ENCODE results near the gene PLXNA4.

PLXNA4 gene

DNA sequence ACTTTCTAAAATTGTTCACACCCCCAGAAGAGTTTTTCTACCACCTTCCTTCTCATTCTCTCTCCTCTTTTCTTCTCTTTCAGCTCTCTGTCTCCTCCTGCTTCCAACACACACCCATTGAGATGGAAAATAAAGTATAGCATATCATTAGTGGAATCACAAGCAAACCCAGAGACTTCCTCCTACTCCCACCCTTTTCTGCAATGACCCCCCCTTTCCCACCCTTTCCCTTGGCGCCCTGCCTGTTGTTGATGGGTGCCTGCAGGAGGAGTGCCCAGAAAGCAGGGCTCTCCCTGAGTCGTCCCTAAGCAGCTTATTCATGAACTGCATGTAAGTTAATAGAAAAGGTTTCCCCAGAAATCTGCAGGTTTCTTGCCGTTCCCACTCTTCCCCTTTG, 300.0 kb downstream of the PLXNA4 start:
- no peak for TF ChIP-seq ZNF274 (IDR thresholded peaks at IDR 0.05; ENCODE audit: low read length)
- TF ChIP-seq ZNF274 (tag by site-specific recombination; IDR thresholded peaks at IDR 0.05; ENCODE audit: borderline replicate concordance): no peak
- no peak for TF ChIP-seq ZNF510 (tag by site-specific recombination; IDR thresholded peaks at IDR 0.05; ENCODE audit: insufficient replicate concordance)
- TF ChIP-seq BCL6B (tag by site-specific recombination; IDR thresholded peaks at IDR 0.05): no peak
- TF ChIP-seq IKZF3 (tag by site-specific recombination; IDR thresholded peaks at IDR 0.05): no peak
- no peak for TF ChIP-seq ZBTB7A (tag by site-specific recombination; IDR thresholded peaks at IDR 0.05; ENCODE audit: low read depth)
- TF ChIP-seq KLF1 (tag by site-specific recombination; IDR thresholded peaks at IDR 0.05): 0 out of 2 replicates have a peak, but pooled peaks have one; percentile 26
- TF ChIP-seq, protein P1, sequence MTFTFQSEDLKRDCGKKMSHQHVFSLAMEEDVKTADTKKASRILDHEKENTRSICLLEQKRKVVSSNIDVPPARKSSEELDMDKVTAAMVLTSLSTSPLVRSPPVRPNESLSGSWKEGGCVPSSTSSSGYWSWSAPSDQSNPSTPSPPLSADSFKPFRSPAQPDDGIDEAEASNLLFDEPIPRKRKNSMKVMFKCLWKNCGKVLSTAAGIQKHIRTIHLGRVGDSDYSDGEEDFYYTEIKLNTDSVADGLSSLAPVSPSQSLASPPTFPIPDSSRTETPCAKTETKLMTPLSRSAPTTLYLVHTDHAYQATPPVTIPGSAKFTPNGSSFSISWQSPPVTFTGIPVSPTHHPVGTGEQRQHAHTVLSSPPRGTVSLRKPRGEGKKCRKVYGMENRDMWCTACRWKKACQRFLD (tag by site-specific recombination; IDR thresholded peaks at IDR 0.05): no peak
- no peak for TF ChIP-seq ZNF707 (tag by site-specific recombination; IDR thresholded peaks at IDR 0.05)
- no peak for TF ChIP-seq ZBTB8A (tag by site-specific recombination; IDR thresholded peaks at IDR 0.05)
- no peak for TF ChIP-seq ZNF610 (tag by site-specific recombination; IDR thresholded peaks at IDR 0.05; ENCODE audit: borderline replicate concordance)
- no peak for TF ChIP-seq ZNF837 (tag by site-specific recombination; IDR thresholded peaks at IDR 0.05)
- TF ChIP-seq ZNF670 (tag by site-specific recombination; IDR thresholded peaks at IDR 0.05; ENCODE audit: low read depth): no peak
- TF ChIP-seq BCL11A (tag by site-specific recombination; IDR thresholded peaks at IDR 0.05; ENCODE audit: low read depth): no peak
- peak; percentile 64; the same call in 1 of the 2 replicates for TF ChIP-seq KLF17 (tag by site-specific recombination; IDR thresholded peaks at IDR 0.05)
- peak; percentile 35 for TF ChIP-seq ZNF398 (tag by site-specific recombination; IDR thresholded peaks at IDR 0.05)
- TF ChIP-seq GFI1B (tag by site-specific recombination; IDR thresholded peaks at IDR 0.05): no peak
- CTCF ChIA-PET: no interaction called here
- peaks cover 10% of the 10 kb centered on the region; the same call in 1 of the 2 replicates for H3K4me1 ChIP-seq (ENCODE audit: control insufficient read depth, insufficient read depth, low read length)
- H3K4me3 ChIP-seq (ENCODE audit: low read depth, low read length): no peak overlapping the region
- H3K9me3 ChIP-seq (ENCODE audit: control insufficient read depth, insufficient read depth, low read depth, low read length): no peaks in the 10 kb centered on the region
- POLR2A ChIA-PET: interaction anchor here (0.5 kb wide), 1 partner anchor 221 kb away, joined by 3 read pairs; no protein-coding TSS in a partner anchor
- no peaks in the 10 kb centered on the region for H3K36me3 ChIP-seq (ENCODE audit: control insufficient read depth in 2 of 2, insufficient read depth in 1 of 2, low read length in 2 of 2)
- no peak overlapping the region for H3K27ac ChIP-seq (ENCODE audit: extremely low read depth, low read depth, low read length)

DNA sequence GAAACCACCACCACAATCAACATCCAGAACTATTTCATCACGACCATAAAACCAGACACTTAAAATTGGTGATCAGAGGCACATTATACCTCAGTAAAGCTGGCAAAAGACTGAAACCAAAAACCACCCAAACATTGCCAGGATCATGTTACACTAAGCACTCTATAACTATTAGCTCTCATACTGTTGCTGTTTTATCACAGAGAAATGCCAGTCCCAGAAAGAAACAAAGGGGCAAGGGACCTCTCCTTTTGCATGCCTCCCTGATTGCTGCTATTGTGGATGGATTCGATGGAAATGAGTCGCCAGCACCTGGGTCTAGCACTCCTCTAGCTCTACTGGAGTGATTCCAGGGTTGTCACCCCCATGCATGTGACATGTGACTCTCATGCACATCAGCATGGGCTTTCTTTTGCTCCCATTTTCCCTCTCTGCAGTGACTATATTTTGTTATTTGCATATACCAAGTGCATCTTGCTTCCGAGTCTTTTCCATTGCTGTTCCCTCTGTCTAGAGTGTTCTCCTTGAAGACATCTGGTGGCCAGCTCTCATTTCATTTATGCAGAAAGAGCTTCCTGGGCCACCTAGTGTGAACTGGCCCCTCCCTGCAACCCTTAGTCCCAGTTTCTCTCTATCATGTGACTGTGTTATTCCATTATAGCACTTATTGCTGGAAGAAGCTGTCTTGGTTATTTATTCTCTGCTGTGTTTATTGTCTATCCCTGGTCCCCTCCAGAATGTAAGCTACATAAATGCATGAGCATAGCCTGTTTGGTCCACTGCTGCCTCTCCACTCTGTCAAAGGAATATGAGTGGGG, 300.6 kb downstream of the PLXNA4 start:
- ChIA-PET POLR2A (interaction anchor here (0.5 kb wide), 1 partner anchor 221 kb away, joined by 3 read pairs; no protein-coding TSS in a partner anchor), CTCF (interaction anchor here (0.7 kb wide), 2 partner anchors 77 to 301 kb away, joined by 3 read pairs; no protein-coding TSS in a partner anchor)
- Histone ChIP-seq H3K27ac (ENCODE audit: extremely low read depth, low read depth, low read length) (no peak overlapping the region), H3K4me1 (ENCODE audit: control insufficient read depth, insufficient read depth, low read length) (peaks cover 10% of the 10 kb centered on the region; the same call in 1 of the 2 replicates), H3K9me3 (ENCODE audit: control insufficient read depth, insufficient read depth, low read depth, low read length) (no peaks in the 10 kb centered on the region), H3K36me3 (ENCODE audit: control insufficient read depth in 2 of 2, insufficient read depth in 1 of 2, low read length in 2 of 2) (no peaks in the 10 kb centered on the region), H3K4me3 (ENCODE audit: low read depth, low read length) (no peak overlapping the region)
- peak; percentile 38; the same call in 1 of the 2 replicates for TF ChIP-seq ZNF398 (tag by site-specific recombination; IDR thresholded peaks at IDR 0.05)
- no peak for TF ChIP-seq ZNF707 (tag by site-specific recombination; IDR thresholded peaks at IDR 0.05)
- no peak for TF ChIP-seq ZNF426 (tag by site-specific recombination; IDR thresholded peaks at IDR 0.05)
- no peak for TF ChIP-seq ZNF391 (tag by site-specific recombination; IDR thresholded peaks at IDR 0.05; ENCODE audit: borderline replicate concordance, low read depth)
- TF ChIP-seq, protein P2, sequence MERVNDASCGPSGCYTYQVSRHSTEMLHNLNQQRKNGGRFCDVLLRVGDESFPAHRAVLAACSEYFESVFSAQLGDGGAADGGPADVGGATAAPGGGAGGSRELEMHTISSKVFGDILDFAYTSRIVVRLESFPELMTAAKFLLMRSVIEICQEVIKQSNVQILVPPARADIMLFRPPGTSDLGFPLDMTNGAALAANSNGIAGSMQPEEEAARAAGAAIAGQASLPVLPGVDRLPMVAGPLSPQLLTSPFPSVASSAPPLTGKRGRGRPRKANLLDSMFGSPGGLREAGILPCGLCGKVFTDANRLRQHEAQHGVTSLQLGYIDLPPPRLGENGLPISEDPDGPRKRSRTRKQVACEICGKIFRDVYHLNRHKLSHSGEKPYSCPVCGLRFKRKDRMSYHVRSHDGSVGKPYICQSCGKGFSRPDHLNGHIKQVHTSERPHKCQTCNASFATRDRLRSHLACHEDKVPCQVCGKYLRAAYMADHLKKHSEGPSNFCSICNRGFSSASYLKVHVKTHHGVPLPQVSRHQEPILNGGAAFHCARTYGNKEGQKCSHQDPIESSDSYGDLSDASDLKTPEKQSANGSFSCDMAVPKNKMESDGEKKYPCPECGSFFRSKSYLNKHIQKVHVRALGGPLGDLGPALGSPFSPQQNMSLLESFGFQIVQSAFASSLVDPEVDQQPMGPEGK (tag by site-specific recombination; IDR thresholded peaks at IDR 0.05): peak; percentile 52
- no peak for TF ChIP-seq ZNF639 (tag by site-specific recombination; IDR thresholded peaks at IDR 0.05)
- no peak; the same call in 1 of the 2 replicates for TF ChIP-seq ZSCAN30 (tag by site-specific recombination; IDR thresholded peaks at IDR 0.05)

Data from HEK293 (cell line).